Activated CD8-positive, alpha-beta memory T cell treated with anti-CD3 and anti-CD28 coated beads for 48 hours (primary cell): ENCODE data around the gene ZBTB1.
"Not testable (repeated sequence)": the region's sequence is repeated elsewhere in the genome, so short reads cannot be mapped to it uniquely, and the experiment has no call there.

Experiments used
- DNase-seq, 3 experiments: peaks; one replicate each; pipeline ENCODE4 v3.0.0-alpha.2; 2020; ENCODE audit warnings: low read depth in 2 of 3, low spot score in 2 of 3

Gene ZBTB1

GRCh38 chr14:64522591-64523355 lies 18.2 kb downstream of the ZBTB1 start:
- no peak for DNase-seq

- no peak for DNase-seq
These were observed 20.8 kb downstream of the ZBTB1 start for GRCh38 chr14:64525354-64525753.

DNA sequence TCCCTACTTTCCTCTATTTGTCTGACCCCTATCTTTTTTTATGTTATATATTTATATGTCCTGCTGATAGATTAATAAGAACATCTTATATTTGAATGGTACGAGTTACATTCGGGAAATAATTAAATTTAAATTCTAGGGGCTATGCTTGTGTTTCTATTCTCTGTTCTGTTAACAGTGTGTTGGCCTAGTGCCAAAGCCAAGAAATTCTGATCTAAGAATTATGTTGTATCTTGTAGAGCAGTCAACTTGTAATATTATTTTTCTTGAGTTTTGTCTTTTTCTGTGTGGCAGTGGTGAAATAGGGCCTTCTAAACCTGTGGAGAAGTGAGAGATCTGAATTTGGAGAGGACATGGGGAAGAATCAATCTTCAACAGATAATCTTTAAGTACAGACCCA lies 27.0 kb downstream of the ZBTB1 start:
- no peak for DNase-seq

DNA sequence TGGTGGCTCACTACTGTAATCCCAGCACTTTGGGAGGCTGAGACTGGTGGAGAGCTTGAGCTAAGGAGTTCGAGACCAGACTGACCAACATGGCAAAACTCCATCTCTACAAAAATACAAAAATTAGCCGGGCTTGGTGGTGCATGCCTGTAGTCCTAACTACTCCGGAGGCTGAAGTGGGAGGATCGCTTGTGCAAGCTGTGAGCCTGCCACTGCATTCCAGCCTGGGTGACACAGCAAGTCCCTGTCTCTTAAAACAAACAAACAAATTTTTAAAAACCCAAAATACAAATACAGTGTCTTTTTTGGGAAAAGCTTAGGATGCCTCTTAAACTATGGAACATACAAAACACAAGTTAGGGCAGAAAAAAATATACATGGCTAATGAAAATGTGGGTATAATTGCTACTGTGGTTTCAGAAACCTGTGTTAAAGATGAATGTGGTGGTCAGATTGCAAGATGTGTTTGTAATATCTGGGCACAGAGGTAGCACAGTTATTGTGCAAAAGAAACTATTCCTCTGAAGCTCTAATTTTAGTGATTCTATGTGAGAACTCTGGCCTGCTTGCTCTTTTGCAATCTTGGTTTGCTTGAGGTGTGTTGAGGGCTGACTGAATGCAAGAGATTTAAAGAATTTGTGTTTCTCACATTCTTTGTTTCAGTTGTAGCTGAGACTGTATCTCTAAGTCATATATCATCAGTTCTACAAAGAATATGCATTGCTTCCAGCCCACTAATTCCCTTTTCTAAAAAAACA lies 32.1 kb downstream of the ZBTB1 start:
- DNase-seq: no peak

DNA sequence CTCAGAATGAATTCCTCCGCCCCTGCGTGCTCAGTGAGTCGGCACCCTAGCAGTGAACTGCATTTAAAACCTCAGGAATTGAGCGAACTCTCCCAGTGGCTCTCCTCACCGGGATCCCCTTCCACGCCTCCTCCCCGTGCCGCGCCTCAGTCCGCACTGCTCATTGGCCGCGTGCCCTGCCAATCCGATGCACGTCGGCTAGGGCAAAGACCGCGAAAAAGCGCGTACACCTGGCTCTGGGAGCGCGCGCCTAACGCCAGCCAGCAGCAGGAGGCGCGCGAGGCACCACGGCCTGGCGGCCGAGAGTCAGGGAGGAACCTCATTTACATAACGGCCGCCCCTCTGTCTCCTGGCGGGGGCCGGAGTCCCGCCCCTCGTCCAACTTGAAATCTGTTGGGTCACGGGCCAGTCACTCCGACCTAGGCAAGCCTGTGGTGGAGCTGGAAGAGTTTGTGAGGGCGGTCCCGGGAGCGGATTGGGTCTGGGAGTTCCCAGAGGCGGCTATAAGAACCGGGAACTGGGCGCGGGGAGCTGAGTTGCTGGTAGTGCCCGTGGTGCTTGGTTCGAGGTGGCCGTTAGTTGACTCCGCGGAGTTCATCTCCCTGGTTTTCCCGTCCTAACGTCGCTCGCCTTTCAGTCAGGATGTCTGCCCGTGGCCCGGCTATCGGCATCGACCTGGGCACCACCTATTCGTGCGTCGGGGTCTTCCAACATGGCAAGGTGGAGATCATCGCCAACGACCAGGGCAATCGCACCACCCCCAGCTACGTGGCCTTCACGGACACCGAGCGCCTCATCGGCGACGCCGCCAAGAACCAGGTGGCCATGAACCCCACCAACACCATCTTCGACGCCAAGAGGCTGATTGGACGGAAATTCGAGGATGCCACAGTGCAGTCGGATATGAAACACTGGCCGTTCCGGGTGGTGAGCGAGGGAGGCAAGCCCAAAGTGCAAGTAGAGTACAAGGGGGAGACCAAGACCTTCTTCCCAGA lies 35.9 kb downstream of the ZBTB1 start, which contains the start of gene HSPA2:
TSS of gene HSPA2 (plus strand) at position 534 of the 995 bp plus-strand sequence. CDS start at position 643, 109 bp downstream.
- peak; percentile 82 to 91 (median 84) for DNase-seq

- DNase-seq: no peak
These were observed 36.8 kb downstream of the ZBTB1 start for GRCh38 chr14:64541261-64541971.

DNA sequence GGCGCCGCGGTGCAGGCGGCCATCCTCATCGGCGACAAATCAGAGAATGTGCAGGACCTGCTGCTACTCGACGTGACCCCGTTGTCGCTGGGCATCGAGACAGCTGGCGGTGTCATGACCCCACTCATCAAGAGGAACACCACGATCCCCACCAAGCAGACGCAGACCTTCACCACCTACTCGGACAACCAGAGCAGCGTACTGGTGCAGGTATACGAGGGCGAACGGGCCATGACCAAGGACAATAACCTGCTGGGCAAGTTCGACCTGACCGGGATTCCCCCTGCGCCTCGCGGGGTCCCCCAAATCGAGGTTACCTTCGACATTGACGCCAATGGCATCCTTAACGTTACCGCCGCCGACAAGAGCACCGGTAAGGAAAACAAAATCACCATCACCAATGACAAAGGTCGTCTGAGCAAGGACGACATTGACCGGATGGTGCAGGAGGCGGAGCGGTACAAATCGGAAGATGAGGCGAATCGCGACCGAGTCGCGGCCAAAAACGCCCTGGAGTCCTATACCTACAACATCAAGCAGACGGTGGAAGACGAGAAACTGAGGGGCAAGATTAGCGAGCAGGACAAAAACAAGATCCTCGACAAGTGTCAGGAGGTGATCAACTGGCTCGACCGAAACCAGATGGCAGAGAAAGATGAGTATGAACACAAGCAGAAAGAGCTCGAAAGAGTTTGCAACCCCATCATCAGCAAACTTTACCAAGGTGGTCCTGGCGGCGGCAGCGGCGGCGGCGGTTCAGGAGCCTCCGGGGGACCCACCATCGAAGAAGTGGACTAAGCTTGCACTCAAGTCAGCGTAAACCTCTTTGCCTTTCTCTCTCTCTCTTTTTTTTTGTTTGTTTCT lies 37.6 kb downstream of the ZBTB1 start:
- no peak for DNase-seq

GRCh38 chr14:64542836-64543201 lies 38.2 kb downstream of the ZBTB1 start:
- no peak for DNase-seq

GRCh38 chr14:64544607-64545312 lies 40.2 kb downstream of the ZBTB1 start:
- DNase-seq: no peak

- DNase-seq: no peak
These were observed 44.4 kb downstream of the ZBTB1 start for GRCh38 chr14:64549016-64549415.

GRCh38 chr14:64549791-64550620 lies 45.4 kb downstream of the ZBTB1 start, which contains the start of gene PPP1R36:
Gene PPP1R36 (plus strand): TSS chr14:64549961. CDS start chr14:64549998, 37 bp downstream.
- DNase-seq: peak in 1 of 3 experiments; percentile 25

- DNase-seq: no peak
These were observed 46.2 kb downstream of the ZBTB1 start for GRCh38 chr14:64550621-64551333.

DNA sequence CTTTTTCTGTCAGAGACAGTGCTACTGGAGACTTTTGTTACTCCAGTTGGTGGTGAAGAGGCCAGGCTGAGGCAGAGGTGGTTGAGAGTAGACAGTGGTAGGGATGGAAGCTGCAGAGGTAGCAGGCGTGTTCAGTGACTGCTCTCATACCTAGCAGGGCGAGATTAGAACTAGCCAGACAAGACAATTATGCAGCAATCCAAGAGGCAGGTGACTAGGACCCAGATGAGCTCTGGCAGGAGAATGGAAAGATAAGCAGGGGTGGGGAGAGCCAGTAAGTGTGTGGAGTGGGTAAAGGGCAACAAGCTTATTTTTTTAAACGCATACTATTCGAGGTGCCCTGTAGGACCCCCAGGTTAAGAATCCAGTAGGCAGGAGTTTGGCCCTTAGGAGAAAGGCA lies 50.0 kb downstream of the ZBTB1 start:
- no peak for DNase-seq

DNA sequence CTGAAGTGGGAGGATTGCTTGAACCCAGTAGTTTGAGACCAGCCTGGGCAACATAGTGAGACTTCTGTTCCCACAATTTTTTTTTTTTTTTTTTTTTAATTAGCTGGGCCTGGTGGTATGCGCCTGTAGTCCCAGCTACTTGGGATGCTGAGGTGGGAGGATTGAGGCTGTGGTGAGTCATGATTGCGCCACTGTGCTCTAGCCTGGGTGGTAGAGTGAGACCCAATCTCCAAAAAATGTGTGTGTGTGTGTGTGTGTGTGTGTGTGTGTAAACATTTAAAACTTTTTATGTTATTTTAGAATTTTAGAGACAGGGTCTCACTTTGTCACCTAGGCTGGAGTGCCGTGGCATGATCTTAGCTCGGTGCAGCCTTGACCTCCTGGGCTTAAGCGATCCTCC lies 52.0 kb downstream of the ZBTB1 start:
- DNase-seq: no peak

- DNase-seq: not testable (repeated sequence)
These were observed 53.6 kb downstream of the ZBTB1 start for GRCh38 chr14:64558216-64558615.

DNA sequence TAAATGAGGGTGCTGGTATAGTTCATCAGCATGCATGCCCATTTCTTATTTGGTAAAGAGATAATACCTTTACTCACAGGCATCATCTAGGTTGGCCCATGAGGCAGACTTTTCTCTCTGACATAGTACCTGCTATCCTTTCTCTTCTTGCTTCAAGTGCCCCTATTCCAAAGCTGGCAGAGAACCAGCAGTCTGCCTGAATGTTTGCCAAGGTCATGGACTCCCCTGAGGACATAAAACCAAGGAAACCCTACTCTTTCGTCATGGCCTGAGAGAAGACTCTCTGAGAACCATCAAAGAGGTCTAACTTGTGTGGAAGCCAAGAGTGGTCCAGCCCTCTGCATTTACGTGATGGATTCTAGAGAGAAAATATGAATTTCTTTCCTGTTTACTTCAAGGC lies 57.1 kb downstream of the ZBTB1 start:
- no peak for DNase-seq

DNA sequence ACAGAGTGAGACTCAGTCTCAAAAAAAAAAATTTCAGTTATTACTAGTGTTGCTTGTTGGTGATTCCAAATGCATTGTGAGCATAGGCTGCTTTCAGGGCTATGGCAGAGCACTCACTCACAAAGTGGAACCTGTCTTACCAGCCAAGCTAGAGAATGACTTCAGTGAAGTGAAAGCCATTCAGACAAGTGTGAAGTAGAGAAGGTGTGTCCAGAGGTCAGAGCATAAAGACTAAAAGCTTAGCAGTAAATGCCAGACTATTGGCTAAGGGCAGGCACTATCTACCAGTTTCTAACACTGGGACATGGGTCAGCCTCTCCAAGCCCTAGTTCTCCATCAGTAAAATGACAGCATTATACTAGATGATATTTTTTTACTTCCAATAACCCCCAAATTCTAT lies 57.9 kb downstream of the ZBTB1 start:
- DNase-seq: no peak
